OCI-LY7 (cell line): Measurements from ENCODE around the gene DCP1B.

Source experiments
- EZH2phosphoT487 ChIP-seq: fragments of 200-600 bp; sonication (generic); IDR thresholded peaks from 2 replicates; pipeline ENCODE4 v1.6.1; 2018; ENCODE audit warnings: low read depth, borderline replicate concordance, mild to moderate bottlenecking, mixed run types, antibody characterized with exemption, low read length, moderate library complexity, mixed read lengths
- TF ChIP-seq, protein P1 (sequence below): fragments of 200-600 bp; sonication (generic); conservative IDR thresholded peaks from 2 replicates; pipeline ENCODE4 v1.5.1; 2014; ENCODE audit warnings: mild to moderate bottlenecking, antibody characterized with exemption, low read length, moderate library complexity, mixed read lengths

DNA sequence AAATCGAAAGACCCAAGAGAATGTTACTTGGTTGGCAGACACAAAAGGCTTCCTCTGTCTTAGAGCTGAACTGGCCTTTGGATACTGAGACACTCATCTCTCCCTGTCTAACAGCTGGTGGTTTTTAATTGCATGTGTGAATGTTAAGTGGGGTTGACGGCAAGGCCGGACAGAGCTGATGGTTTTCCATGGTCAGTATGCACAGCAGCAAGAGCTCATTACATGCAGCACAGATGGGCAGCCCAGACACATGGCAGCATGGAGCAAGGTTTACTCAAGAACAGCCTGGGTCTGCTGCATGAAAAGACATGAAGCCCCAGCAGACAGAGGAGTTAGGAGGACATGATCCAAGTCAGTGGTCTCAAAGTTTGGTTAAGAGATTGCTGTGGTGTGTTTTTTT lies 58.0 kb downstream of the DCP1B start:
- TF ChIP-seq, protein P1, sequence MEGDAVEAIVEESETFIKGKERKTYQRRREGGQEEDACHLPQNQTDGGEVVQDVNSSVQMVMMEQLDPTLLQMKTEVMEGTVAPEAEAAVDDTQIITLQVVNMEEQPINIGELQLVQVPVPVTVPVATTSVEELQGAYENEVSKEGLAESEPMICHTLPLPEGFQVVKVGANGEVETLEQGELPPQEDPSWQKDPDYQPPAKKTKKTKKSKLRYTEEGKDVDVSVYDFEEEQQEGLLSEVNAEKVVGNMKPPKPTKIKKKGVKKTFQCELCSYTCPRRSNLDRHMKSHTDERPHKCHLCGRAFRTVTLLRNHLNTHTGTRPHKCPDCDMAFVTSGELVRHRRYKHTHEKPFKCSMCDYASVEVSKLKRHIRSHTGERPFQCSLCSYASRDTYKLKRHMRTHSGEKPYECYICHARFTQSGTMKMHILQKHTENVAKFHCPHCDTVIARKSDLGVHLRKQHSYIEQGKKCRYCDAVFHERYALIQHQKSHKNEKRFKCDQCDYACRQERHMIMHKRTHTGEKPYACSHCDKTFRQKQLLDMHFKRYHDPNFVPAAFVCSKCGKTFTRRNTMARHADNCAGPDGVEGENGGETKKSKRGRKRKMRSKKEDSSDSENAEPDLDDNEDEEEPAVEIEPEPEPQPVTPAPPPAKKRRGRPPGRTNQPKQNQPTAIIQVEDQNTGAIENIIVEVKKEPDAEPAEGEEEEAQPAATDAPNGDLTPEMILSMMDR: no peak
- no peak for TF ChIP-seq EZH2phosphoT487
